ENCODE measurements around the gene HDAC2. TPM values are rescaled to one million over a fixed set of nuclear protein-coding genes. Genes with fewer than 3 reads are reported as not detected.
A peak's percentile ranks its signal among the peaks of the same experiment; 100 is the strongest.
"Not testable (repeated sequence)": the region's sequence is repeated elsewhere in the genome, so short reads cannot be mapped to it uniquely, and the experiment has no call there.

The HDAC2 gene
- 157 TPM for polyA plus RNA-seq (2013, experiment 1 of 2; ENCODE audit: insufficient read length)
- polyA plus RNA-seq (2013, experiment 2 of 2; ENCODE audit: insufficient read length), result 122 TPM

- DNase-seq, result peak; percentile 80
These were observed at the start of gene HDAC2 for GRCh38 chr6:113970805-113971676. TSS of gene HDAC2 (minus strand) at chr6:113971148. CDS start at chr6:113970908, 240 bp downstream.

- no peak for DNase-seq
These were observed 49.2 kb upstream of the HDAC2 start for GRCh38 chr6:114020196-114020595.

GRCh38 chr6:114017146-114017545 is 46.2 kb upstream of the HDAC2 start:
- DNase-seq, result peak; percentile 40

GRCh38 chr6:114014106-114014505 is 43.2 kb upstream of the HDAC2 start:
- not testable (repeated sequence) for DNase-seq

GRCh38 chr6:114011486-114011885 is 40.5 kb upstream of the HDAC2 start:
- DNase-seq, result not testable (repeated sequence)

GRCh38 chr6:114010540-114010939 is 39.6 kb upstream of the HDAC2 start:
- no peak for DNase-seq

GRCh38 chr6:114009192-114009591 is 38.2 kb upstream of the HDAC2 start:
- DNase-seq, result no peak

GRCh38 chr6:114008331-114008730 is 37.4 kb upstream of the HDAC2 start:
- no peak for DNase-seq

GRCh38 chr6:114007516-114007915 is 36.6 kb upstream of the HDAC2 start:
- no peak for DNase-seq

GRCh38 chr6:114001354-114001753 is 30.4 kb upstream of the HDAC2 start:
- no peak for DNase-seq

- peak; percentile 50 for DNase-seq
These were observed 29.1 kb upstream of the HDAC2 start for GRCh38 chr6:114000069-114000468.

GRCh38 chr6:113999284-113999683 is 28.3 kb upstream of the HDAC2 start:
- DNase-seq, result no peak

GRCh38 chr6:113998811-113999210 is 27.9 kb upstream of the HDAC2 start:
- DNase-seq, result no peak

GRCh38 chr6:113997116-113997515 is 26.2 kb upstream of the HDAC2 start:
- DNase-seq, result peak; percentile 92

- DNase-seq, result peak; percentile 96
These were observed 24.7 kb upstream of the HDAC2 start for GRCh38 chr6:113995634-113996033.

GRCh38 chr6:113994934-113995342 is 24.0 kb upstream of the HDAC2 start:
- peak; percentile 93 for DNase-seq

- DNase-seq, result peak; percentile 27
These were observed 18.7 kb upstream of the HDAC2 start for GRCh38 chr6:113989675-113990074.

- not testable (repeated sequence) for DNase-seq
These were observed 11.7 kb upstream of the HDAC2 start for GRCh38 chr6:113982675-113983074.

- DNase-seq, result no peak
These were observed 11.2 kb upstream of the HDAC2 start for GRCh38 chr6:113982055-113982550.

GRCh38 chr6:113980937-113981554 is 10.1 kb upstream of the HDAC2 start:
- DNase-seq, result no peak

GRCh38 chr6:113979937-113980336 is 9.0 kb upstream of the HDAC2 start:
- DNase-seq, result no peak

- DNase-seq, result no peak
These were observed 7.2 kb upstream of the HDAC2 start for GRCh38 chr6:113978084-113978675.

GRCh38 chr6:113976806-113977205 is 5.9 kb upstream of the HDAC2 start:
- DNase-seq, result no peak
